NCI-H345 treated with DMSO at 0.1 percent for 48 hours (cell line): ENCODE results near the gene OSTF1.

Experiments used
- DNase-seq: peaks from one replicate; lab custom pipeline; 2025; ENCODE audit not compliant: unreplicated experiment; lab: John Stamatoyannopoulos, UW

Gene OSTF1

DNA sequence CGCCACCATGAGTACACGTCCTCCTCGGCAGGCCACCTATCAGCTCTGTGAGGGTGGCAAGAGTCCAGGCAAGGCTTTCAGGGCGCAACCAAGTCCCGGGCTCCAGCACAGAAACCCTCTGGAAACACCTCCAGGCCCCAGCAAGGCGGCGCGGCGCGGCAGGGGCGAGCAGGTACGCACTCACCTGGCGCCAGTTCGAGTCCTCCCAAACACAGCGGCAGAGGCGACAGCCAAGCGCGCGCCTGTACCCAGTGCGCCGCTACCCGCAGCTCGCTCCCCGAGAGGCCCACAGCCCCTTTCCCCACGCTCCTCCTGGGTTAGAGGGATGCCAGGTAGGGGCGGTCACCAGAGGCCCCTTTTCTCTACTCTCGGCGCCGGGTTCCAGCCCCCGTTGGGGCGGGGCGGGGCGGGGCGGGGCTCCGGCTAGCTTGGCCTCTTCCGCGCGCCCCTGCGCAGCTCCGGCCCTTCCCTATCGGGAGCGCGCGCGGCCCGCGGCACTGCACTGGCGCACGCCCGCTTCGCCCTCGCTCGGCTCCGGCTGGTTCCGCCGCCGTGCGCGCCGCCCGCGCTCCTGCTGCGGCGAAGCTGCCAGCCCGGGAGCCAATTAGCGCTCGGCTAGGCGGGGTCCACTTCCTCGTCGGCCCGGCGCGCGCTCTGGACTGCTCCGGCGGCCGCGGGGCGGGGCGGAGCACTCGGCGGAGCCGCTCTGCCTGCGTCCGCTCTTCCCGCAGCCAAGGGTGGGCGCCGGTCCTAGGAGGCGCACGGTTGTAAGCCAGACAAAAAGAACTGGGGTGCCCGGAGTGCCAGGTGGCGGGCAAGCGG, at the start of gene OSTF1, which contains the start of gene NMRK1:
TSS of gene OSTF1 (plus strand) at position 691 of the 822 bp plus-strand sequence. CDS start 179 bp downstream, outside the sequence.
TSS of gene NMRK1 (minus strand) at position 332 of the 822 bp plus-strand sequence. CDS start 5,040 bp downstream, outside the sequence.
- peak; percentile 94 for DNase-seq

DNA sequence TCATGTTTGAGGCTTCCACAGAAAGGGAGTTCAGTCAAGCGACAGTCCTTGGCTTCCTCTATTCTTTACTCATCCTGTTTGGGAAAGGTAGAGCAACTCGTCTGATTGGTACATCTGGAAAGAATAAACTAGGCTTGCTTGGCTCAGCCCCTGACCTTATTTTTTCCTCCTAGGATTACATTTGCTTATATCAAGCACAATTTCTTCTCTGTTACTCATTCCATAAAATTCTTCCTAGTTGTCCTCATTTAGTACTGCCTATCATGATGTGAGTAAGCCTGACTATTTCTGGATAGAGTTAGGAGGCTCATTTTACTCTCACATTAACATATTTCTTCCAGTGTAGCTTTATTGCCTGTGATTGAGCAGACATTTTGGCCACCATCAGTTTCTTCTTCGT, 49.3 kb upstream of the OSTF1 start:
- DNase-seq: no peak

DNA sequence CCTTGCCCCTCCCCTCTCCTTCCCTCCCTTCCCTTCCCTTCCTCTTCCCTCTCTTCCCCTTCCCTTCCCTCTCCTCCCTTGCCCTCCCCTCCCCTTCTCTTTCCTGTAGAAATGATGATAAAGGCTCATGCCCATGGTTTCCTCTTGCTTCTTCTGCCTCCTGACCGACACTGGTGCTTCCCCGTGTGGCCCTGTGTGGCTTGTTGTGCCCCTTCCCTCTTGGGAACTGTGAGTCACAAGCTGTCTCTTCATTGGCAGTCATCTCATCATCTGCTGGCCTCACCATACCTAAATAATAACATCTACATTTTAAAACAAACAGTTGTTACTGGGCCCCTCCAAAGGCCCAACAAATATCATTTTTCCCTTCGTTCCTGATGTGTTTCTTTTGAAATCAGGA, 48.5 kb upstream of the OSTF1 start:
- DNase-seq: no peak

- DNase-seq: no peak
Measured at GRCh38 chr9:75041041-75041440, 47.3 kb upstream of the OSTF1 start.

- DNase-seq: no peak
Measured at GRCh38 chr9:75046725-75047345, 41.5 kb upstream of the OSTF1 start.

- DNase-seq: no peak
Measured at GRCh38 chr9:75047506-75047905, 40.8 kb upstream of the OSTF1 start.

- DNase-seq: no peak
Measured at GRCh38 chr9:75051285-75051684, 37.0 kb upstream of the OSTF1 start.

DNA sequence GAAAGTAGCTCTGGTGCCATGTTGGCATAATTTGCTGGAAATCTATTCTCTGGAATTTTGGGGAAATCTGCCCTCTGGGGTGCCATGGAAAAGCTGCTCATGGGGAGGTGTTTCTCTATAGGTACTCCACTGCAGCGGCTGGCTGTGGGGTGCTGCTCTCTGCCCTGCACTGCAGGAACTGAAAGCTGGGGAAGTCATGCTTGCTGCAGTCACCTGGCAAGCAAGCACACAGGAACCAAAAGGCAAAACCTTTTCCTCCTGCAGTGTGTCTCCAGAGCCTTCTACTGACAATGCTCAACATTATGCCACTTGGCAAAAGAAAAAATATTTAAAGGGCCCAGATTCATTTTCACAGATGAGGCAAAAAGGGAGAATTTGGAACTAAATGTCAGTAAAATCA, 34.4 kb upstream of the OSTF1 start:
- DNase-seq: no peak

- DNase-seq: no peak
Measured at GRCh38 chr9:75054368-75055001, 33.8 kb upstream of the OSTF1 start.

GRCh38 chr9:75061169-75061568, 27.1 kb upstream of the OSTF1 start:
- DNase-seq: no peak

DNA sequence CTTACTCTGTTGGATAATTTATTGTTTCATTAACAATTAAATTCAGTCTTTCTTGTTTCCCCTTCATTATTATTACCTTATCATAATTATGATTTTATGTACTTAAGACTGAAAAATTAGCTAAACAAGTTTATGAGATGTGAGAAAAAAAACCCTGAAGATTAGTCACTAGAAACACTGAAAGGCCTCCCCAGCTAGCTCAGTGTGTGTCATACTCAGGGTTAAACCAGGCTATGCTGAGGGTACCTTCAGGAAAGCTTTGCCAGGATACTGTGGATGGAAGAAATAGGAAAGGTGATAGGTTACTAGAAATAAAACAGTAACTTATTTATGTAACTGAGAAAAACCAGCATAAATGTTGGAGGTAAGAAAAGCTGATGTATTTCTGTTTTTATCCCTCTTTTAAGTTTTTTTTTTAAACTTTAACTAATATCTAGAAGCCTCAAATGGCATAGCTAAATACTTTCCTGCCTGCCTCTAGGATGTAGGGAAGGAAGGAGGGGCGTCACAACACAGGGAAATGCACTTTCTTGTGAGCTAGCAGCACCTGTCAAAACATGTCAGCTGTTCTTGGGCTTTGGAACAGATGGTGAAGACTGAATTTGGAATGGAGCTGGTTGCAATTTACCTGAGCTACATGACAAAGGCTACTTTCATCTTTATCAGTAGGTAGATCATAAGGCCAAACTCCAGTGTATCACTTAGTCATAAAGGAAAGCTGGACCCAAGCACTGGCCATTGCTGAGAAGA, 24.6 kb upstream of the OSTF1 start:
- DNase-seq: no peak

- DNase-seq: no peak
Measured at GRCh38 chr9:75064307-75065025, 23.8 kb upstream of the OSTF1 start.

DNA sequence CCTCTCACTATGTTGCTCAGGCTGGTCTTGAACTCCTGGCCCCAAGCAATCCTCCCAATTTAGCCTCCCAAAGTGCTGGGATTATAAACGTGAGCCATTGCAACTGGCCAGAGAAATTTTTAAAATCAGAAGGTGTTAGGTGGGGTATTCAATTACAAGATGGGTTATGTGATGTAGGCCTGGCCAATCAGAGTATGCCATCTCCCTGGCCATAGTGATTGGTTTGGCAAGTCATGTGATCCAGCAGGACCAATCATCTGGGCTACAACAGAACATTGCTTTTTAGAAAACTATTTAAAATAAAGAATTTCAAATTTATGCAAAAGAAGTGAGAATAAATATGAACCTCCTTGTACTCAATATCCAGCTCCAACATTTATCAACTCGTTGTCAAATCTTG, 22.8 kb upstream of the OSTF1 start:
- no peak for DNase-seq

DNA sequence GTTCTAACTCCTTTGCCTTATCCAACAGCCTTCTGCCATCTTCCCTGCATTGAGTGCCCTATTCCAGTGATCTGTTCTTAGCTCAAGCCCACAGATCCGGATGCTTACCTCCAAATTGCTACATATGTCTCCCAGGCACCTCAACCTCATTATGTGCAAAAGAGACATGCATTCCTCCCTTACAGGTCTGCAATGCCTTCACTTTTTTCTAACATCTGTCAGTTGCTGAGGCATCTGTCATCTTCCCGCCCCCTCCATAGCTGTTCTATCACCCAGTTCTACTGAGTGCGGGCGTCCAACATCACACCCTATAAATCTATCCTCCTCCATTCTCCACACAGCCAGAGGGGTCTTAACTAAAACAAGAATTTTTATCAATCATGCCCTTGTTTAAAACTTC, 20.4 kb upstream of the OSTF1 start:
- no peak for DNase-seq

DNA sequence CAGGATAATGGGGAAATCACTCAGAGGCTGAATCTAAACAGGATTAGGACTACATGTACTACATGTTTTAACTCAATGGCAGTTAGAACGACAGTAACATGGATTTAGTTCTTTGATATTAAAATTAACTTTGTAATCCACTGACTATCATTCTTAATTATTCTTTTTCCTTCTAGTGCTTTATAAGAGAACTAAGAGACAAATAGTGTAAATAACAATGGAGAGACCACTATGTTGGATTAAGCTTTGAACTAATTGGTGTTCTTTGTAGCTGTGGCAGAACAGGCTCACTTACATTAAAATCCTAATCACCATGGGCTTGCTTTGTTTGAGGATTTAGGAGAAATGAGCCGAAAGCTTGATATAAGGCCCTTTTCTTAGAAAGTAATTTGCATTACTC, 19.1 kb upstream of the OSTF1 start:
- no peak for DNase-seq

DNA sequence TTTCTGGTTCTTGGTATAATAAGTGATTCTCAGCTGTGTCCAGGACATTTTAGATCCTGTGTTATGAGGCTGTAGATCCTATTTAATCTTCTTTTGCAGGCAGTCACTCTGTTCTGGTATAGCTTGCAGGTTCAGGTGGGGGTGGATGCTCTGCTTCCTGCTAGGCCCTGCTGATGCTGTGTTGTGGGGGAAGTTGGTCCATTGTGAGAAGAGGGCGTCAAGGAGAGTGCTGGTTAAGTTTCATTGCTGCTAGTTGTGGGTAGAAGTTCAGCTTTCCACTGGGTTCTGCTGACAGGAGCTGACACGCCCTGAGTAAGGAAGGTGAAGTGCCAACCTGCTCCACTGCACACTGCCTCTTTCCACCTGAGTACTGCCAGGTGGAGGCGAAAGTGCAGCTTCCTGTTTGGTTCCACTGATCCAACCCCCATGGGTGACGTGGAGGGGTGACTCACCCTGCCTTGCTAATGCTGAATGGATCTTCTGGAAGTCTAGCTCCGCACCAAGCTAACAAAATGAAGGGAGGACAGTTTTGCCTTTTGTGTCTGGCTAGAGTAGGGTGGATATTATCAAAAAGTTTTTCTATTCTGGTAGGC, 16.7 kb upstream of the OSTF1 start:
- no peak for DNase-seq

DNA sequence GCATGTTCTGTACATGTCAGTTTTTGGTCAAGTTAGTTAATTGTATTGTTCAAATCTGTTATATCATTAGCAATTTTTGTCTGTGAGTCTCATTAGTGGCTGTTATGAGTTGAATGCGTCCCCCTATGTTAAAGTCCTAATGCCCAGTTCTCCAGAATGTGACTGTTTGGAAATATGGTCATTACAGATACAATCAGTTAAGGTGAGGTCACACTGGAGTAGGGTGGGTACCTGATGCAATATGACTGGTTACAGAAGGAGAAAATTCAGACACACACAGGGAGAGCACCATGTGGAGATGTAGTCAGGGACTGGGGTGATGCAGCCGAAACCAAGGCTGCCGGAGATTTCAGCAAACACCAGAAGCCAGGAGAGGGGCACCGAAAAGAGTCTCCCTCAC, 15.4 kb upstream of the OSTF1 start:
- no peak for DNase-seq

- DNase-seq: no peak
Measured at GRCh38 chr9:75081632-75082031, 6.7 kb upstream of the OSTF1 start.

DNA sequence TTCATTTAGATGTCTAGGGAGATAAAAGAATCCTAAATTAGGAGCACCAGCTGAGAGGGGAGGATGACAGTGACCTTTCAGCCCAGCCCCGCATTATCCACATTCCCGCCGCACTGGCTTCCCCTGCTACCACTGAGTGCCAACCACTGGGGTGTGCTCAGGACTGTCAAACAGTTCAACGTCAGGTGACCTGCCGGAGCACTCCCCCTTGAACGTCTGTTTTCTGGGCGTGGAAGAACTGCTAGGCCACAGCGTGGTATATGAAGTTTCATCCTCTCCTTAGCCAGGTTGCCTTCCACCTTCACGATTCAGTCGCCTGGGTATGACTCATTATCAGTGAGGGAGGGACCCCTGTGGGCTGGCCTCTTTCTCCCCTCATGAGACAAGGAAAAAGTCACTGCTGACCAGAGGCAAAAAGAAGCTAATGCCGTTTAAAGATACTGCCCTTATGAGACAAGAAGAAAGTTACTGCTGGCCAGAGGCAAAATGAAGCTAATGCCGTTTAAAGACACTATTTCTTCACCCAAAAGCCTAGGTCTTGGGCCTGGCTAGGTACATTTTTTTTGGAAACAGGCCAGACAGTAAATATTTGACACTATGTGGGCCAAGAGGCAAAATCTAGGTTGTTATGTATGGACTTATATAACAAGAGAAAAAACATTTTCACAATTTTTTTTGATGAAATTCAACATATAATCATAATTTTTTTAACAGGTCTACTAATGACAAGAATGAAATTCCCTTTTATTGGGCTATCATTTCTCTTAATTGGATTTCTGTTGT, 4.9 kb upstream of the OSTF1 start:
- DNase-seq: no peak
